ENCODE data around the gene ANKAR.
A peak's percentile ranks its signal among the peaks of the same experiment; 100 is the strongest.

GRCh38 chr2:189651284-189651683 is 23.2 kb upstream of the ANKAR start:
- TF ChIP-seq USF2 (IDR thresholded peaks at IDR 0.05; ENCODE audit: low read depth, low read length) (no peak), POLR2A (IDR thresholded peaks at IDR 0.05; ENCODE audit: low read depth, low read length) (no peak), CTCF (conservative IDR thresholded peaks at IDR 0.05; ENCODE audit: low read depth, low read length) (no peak), CEBPB (IDR thresholded peaks at IDR 0.05; ENCODE audit: low read depth, low read length) (peak; percentile 68), RCOR1 (IDR thresholded peaks at IDR 0.05; ENCODE audit: insufficient replicate concordance, low read length) (no peak), MAFK (IDR thresholded peaks at IDR 0.05; ENCODE audit: low read depth, low read length) (no peak), RFX5 (IDR thresholded peaks at IDR 0.05; ENCODE audit: low read depth, low read length) (no peak)

All from IMR-90 (cell line).